SK-N-SH (cell line): ENCODE results near the gene KIF12. TPM values are rescaled to one million over a fixed set of nuclear protein-coding genes. Genes with fewer than 3 reads are reported as not detected.

Experiments used
- CTCF ChIA-PET: fragments of 300-600, 350-600 bp; formaldehyde crosslinking; extraction: SDS; loops from one replicate; lab custom pipeline; 2021; lab: Yijun Ruan, JAX
- POLR2A ChIA-PET: fragments of 350-600 bp; sonication (Branson Sonifier 250); formaldehyde crosslinking; extraction: SDS; loops from one replicate; lab custom pipeline; 2020; ENCODE audit warnings: antibody characterized with exemption, inconsistent platforms; lab: Yijun Ruan, JAX
- DNase-seq: peaks from one replicate; pipeline ENCODE4 v3.0.0; 2012
- H2AFZ ChIP-seq: fragments of 200-600 bp; sonication (generic); 2 replicates; pipeline ENCODE4 v1.8.1; 2016; ENCODE audit warnings: antibody characterized with exemption, mild to moderate bottlenecking, low read depth
- H3F3A ChIP-seq: fragments of 200-600 bp; sonication (generic); replicated peaks from 2 replicates; pipeline ENCODE3; 2016; ENCODE audit warnings: antibody characterized with exemption, mild to moderate bottlenecking; ENCODE audit not compliant: insufficient read depth
- H3K27ac ChIP-seq, 2 experiments: fragments of 200-500 bp in 1 of 2; fragments of 200-600 bp in 1 of 2; sonication (Bioruptor generic) in 1 of 2; sonication (generic), shearing (Covaris generic) in 1 of 2; 2 replicates each; pipeline versions ENCODE4 v1.5.1 to v1.6.1; 2014 to 2016; ENCODE audit warnings: low read depth in 2 of 2, inconsistent platforms in 1 of 2, low read length in 1 of 2, mild to moderate bottlenecking in 1 of 2, mixed read lengths in 1 of 2
- H3K27me3 ChIP-seq: fragments of 200-600 bp; sonication (generic), shearing (Covaris generic); 2 replicates; pipeline ENCODE4 v1.6.1; 2016; ENCODE audit warnings: mixed run types; ENCODE audit not compliant: insufficient read depth
- H3K36me3 ChIP-seq, 2 experiments: fragments of 200-500 bp in 1 of 2; fragments of 200-600 bp in 1 of 2; sonication (Bioruptor generic) in 1 of 2; sonication (generic) in 1 of 2; replicated peaks in 1 of 2; 2 replicates each; pipeline versions ENCODE3 to v1.5.1; 2014 to 2016; ENCODE audit warnings: low read length in 1 of 2, mild to moderate bottlenecking in 1 of 2; ENCODE audit not compliant: insufficient read depth in 2 of 2, control insufficient read depth in 1 of 2
- H3K4me1 ChIP-seq, 2 experiments: fragments of 200-500 bp in 1 of 2; fragments of 200-600 bp in 1 of 2; sonication (Bioruptor generic) in 1 of 2; sonication (generic), shearing (Covaris generic) in 1 of 2; 2 replicates each; pipeline versions ENCODE4 v1.5.1 to v1.6.1; 2014 to 2016; ENCODE audit warnings: low read depth in 1 of 2, low read length in 1 of 2, mixed run types in 1 of 2; ENCODE audit not compliant: insufficient read depth in 2 of 2, control insufficient read depth in 1 of 2
- H3K4me2 ChIP-seq: fragments of 200-600 bp; sonication (generic), shearing (Covaris generic); 2 replicates; pipeline ENCODE4 v1.6.1; 2017; ENCODE audit warnings: mixed run types
- H3K4me3 ChIP-seq, 2 experiments: fragments of 200-500 bp in 1 of 2; fragments of 200-600 bp in 1 of 2; sonication (Bioruptor generic) in 1 of 2; sonication (generic), shearing (Covaris generic) in 1 of 2; 2 replicates each; pipeline versions ENCODE4 v1.5.1 to v1.8.1; 2014 to 2016; ENCODE audit warnings: low read depth in 2 of 2, inconsistent platforms in 1 of 2, low read length in 1 of 2, mild to moderate bottlenecking in 1 of 2, mixed read lengths in 1 of 2, moderate library complexity in 1 of 2
- H3K79me2 ChIP-seq: fragments of 200-600 bp; sonication (generic); 2 replicates; pipeline ENCODE4 v1.8.1; 2017; ENCODE audit warnings: mild to moderate bottlenecking; ENCODE audit not compliant: insufficient read depth
- H3K9ac ChIP-seq: fragments of 200-600 bp; sonication (generic); 2 replicates; pipeline ENCODE4 v1.6.1; 2017; ENCODE audit warnings: mixed run types
- H3K9me2 ChIP-seq: fragments of 200-600 bp; sonication (generic); 2 replicates; pipeline ENCODE4 v1.6.1; 2017; ENCODE audit warnings: mixed run types
- H3K9me3 ChIP-seq: fragments of 200-600 bp; sonication (generic); 2 replicates; pipeline ENCODE4 v1.6.1; 2017; ENCODE audit warnings: mixed run types, mild to moderate bottlenecking, moderate library complexity
- H4K20me1 ChIP-seq: fragments of 200-600 bp; sonication (generic); 2 replicates; pipeline ENCODE4 v1.6.1; 2017; ENCODE audit warnings: mild to moderate bottlenecking, mixed run types; ENCODE audit not compliant: insufficient read depth
- CHD2 ChIP-seq: fragments of 150-350 bp; IDR thresholded peaks from 2 replicates; pipeline ENCODE4 v1.6.1; 2018; ENCODE audit warnings: low read length; ENCODE audit not compliant: partially characterized antibody
- EP300 ChIP-seq, 2 experiments: IDR thresholded peaks; 2 replicates each; pipeline versions ENCODE4 v1.4.0 to v1.6.1; 2012; ENCODE audit warnings: borderline replicate concordance in 1 of 2, low read depth in 1 of 2, low read length in 1 of 2
- EZH2phosphoT487 ChIP-seq: fragments of 200-600 bp; sonication (generic); IDR thresholded peaks from 2 replicates; pipeline ENCODE4 v1.6.1; 2017; ENCODE audit warnings: low read depth, mixed run types, mild to moderate bottlenecking, antibody characterized with exemption, moderate library complexity, borderline replicate concordance
- GATA2 ChIP-seq: sonication (generic); formaldehyde crosslinking; IDR thresholded peaks from 2 replicates; pipeline ENCODE4 v1.5.0; 2020; ENCODE audit warnings: mild to moderate bottlenecking, missing genetic modification reagents
- JUND ChIP-seq: IDR thresholded peaks from 2 replicates; pipeline ENCODE4 v1.4.0; 2012
- NFIC ChIP-seq: IDR thresholded peaks from 2 replicates; pipeline ENCODE4 v1.4.0; 2012; ENCODE audit warnings: borderline replicate concordance
- POLR2AphosphoS5 ChIP-seq: IDR thresholded peaks from 2 replicates; pipeline ENCODE4 v1.6.1; 2012; ENCODE audit warnings: low read depth, low read length
- RAD21 ChIP-seq: IDR thresholded peaks from 2 replicates; pipeline ENCODE4 v1.6.1; 2012; ENCODE audit warnings: mild to moderate bottlenecking, low read length
- RCOR1 ChIP-seq: fragments of 150-350 bp; IDR thresholded peaks from 2 replicates; pipeline ENCODE4 v1.6.1; 2017; ENCODE audit warnings: antibody characterized with exemption, low read length
- RFX5 ChIP-seq: IDR thresholded peaks from 2 replicates; pipeline ENCODE4 v1.6.1; 2012; ENCODE audit warnings: mild to moderate bottlenecking, improper control_type of control experiment, low read length
- RXRA ChIP-seq: IDR thresholded peaks from 2 replicates; pipeline ENCODE4 v1.4.0; 2012; ENCODE audit warnings: low read depth, mild to moderate bottlenecking, borderline replicate concordance
- SIN3A ChIP-seq: IDR thresholded peaks from 2 replicates; pipeline ENCODE4 v1.6.1; 2012; ENCODE audit warnings: low read depth, mild to moderate bottlenecking, low read length, moderate library complexity, borderline replicate concordance
- SMC3 ChIP-seq: IDR thresholded peaks from 2 replicates; pipeline ENCODE4 v1.6.1; 2012; ENCODE audit warnings: low read depth, low read length, improper control_type of control experiment
- TAF1 ChIP-seq: IDR thresholded peaks from 2 replicates; pipeline ENCODE4 v1.6.1; 2012; ENCODE audit warnings: low read depth, mild to moderate bottlenecking, low read length, moderate library complexity, borderline replicate concordance
- TCF12 ChIP-seq: IDR thresholded peaks from 2 replicates; pipeline ENCODE4 v1.4.0; 2012
- TEAD4 ChIP-seq: IDR thresholded peaks from 2 replicates; pipeline ENCODE4 v1.4.0; 2012; ENCODE audit warnings: mild to moderate bottlenecking, borderline replicate concordance; ENCODE audit not compliant: insufficient read depth
- WGBS: methylation state at CpG from one replicate; pipeline ENCODE4 v1.1.6; 2017; ENCODE audit warnings: low lambda C conversion rate; 5-methylcytosine and 5-hydroxymethylcytosine counted together
- polyA plus RNA-seq, 3 experiments: library from polyadenylated mRNA; depleted of rRNA; stranded (reverse); fragments of >200 nt; gene quantifications; 2 replicates each; pipeline ENCODE4 v1.2.3, GENCODE V29; 2012
- TF ChIP-seq, protein P1 (sequence below): IDR thresholded peaks from 2 replicates; pipeline ENCODE4 v1.4.0; 2012; ENCODE audit warnings: low read depth
- TF ChIP-seq, protein P2 (sequence below): fragments of 200-600 bp; sonication (generic); IDR thresholded peaks from 2 replicates; pipeline ENCODE4 v1.6.1; 2017; ENCODE audit warnings: antibody characterized with exemption, mild to moderate bottlenecking, moderate library complexity
- TF ChIP-seq, protein P3 (sequence below): fragments of 150-350 bp; IDR thresholded peaks from 2 replicates; pipeline ENCODE4 v1.6.1; 2016; ENCODE audit warnings: mild to moderate bottlenecking, low read depth, low read length

Gene KIF12
- polyA plus RNA-seq, 1 of the 3 experiments (the other 2 are of a cell fraction), result 0.35 TPM

DNA sequence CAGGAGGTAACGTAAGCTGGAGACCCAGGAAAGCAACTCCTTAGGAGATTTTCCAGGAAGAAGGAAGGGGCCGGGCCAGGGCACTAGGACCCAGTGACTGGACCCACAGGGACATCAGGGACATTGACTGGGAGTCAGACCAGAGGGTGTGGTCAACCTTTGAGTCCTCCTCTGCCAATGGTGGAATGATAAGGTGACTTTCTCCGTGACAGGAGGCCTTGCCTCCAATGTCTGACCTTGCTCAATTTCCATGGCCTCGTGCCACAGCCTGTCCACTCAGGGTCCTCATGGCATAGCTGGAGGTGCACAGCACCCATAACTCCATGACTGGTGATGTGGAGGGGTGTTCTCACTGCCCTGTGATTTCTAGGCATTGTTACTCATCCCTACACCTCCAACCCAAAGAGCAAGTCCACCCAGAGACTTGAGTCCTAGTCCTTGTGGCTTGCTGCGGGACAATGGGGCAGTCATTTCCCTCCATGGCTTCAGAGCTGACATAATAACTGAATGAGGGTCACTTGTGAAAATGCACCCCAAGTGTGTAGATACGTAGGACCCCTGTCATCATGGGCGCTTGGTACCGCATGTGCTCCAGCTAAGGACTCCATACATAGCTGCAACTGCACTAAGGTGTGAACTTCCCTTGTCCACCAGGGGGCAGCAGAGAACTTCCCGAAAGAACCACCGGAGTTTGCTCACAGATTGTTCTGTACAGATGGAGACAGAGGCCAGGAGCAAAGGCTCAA is 16.9 kb downstream of the KIF12 start:
- H3K4me1 ChIP-seq, result no peaks in the 10 kb centered on the region; a peak in 1 of 4 replicates
- POLR2A ChIA-PET, result no interaction called here
- 31% methylated on average over 8 of the region's 10 CpGs for WGBS
- TF ChIP-seq, protein P1, sequence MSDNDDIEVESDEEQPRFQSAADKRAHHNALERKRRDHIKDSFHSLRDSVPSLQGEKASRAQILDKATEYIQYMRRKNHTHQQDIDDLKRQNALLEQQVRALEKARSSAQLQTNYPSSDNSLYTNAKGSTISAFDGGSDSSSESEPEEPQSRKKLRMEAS, result peak; percentile 54; the same call in 1 of the 2 replicates
- TF ChIP-seq EZH2phosphoT487 (no peak), EP300 (IDR thresholded peaks at IDR 0.05; ENCODE audit: borderline replicate concordance in 1 of 2, low read depth in 1 of 2, low read length in 1 of 2) (no peak), RCOR1 (0 out of 2 replicates have a peak, but pooled peaks have one; percentile 33), SIN3A (0 out of 2 replicates have a peak, but pooled peaks have one; percentile 29), RAD21 (peak; percentile 92), CHD2 (no peak), SMC3 (peak; percentile 94), RXRA (no peak)
- TF ChIP-seq, protein P2, sequence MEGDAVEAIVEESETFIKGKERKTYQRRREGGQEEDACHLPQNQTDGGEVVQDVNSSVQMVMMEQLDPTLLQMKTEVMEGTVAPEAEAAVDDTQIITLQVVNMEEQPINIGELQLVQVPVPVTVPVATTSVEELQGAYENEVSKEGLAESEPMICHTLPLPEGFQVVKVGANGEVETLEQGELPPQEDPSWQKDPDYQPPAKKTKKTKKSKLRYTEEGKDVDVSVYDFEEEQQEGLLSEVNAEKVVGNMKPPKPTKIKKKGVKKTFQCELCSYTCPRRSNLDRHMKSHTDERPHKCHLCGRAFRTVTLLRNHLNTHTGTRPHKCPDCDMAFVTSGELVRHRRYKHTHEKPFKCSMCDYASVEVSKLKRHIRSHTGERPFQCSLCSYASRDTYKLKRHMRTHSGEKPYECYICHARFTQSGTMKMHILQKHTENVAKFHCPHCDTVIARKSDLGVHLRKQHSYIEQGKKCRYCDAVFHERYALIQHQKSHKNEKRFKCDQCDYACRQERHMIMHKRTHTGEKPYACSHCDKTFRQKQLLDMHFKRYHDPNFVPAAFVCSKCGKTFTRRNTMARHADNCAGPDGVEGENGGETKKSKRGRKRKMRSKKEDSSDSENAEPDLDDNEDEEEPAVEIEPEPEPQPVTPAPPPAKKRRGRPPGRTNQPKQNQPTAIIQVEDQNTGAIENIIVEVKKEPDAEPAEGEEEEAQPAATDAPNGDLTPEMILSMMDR, result peak; percentile 89
- TF ChIP-seq, all 33 proteins: peak for 6
- Histone ChIP-seq H3K27me3 (no peaks in the 10 kb centered on the region; the same call in 1 of the 2 replicates), H3K79me2 (no peaks in the 10 kb centered on the region), H3K27ac (no peak overlapping the region), H3K9me3 (no peaks in the 10 kb centered on the region), H2AFZ (no peak overlapping the region), H3K4me3 (no peak overlapping the region; a peak in 1 of 4 replicates), H3K9ac (no peak overlapping the region), H3K9me2 (no peaks in the 10 kb centered on the region), H3K36me3 (no peaks in the 10 kb centered on the region), H3K4me2 (no peak overlapping the region), H4K20me1 (no peaks in the 10 kb centered on the region), H3F3A (no peaks in the 10 kb centered on the region)
- peak; percentile 86 for DNase-seq
- CTCF ChIA-PET, result interaction anchor here (0.5 to 5.7 kb wide), 79 partner anchors 9 to 404 kb away, joined by 3 to 133 read pairs (median 4); partner anchors contain the start of genes COL27A1 and KIF12

DNA sequence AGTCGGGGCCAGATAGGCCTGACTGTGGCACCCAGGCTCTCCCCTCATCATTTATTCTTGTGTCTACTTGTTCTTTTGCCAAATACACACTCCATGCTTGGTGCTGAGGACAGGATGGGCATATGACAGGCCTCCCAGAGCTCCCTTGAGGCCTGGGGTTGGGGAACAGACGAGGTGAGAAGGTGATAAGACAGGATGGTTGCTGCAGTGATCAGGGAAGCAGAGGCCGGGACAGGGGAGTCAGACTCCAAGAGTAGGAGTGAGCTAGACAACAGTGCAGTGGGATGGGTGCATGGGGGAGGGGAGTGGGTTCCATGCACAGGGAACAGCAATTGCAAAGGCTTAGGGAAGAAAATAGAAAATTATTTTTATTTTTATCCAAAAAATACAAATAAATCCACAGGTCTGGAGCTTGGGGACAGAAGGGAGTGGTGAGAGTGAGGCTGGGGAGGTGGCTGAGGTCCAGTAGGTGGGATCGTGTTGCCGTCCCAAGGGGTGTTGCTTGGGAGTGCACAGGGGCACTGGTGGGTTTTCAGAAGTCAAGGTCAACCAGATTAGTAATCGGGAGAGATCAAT is 17.6 kb downstream of the KIF12 start:
- ChIA-PET POLR2A (no interaction called here), CTCF (interaction anchor here (1.1 to 5.7 kb wide), 16 partner anchors 16 to 344 kb away, joined by 4 to 133 read pairs (median 12); partner anchors contain the start of genes COL27A1 and KIF12)
- Histone ChIP-seq H3K4me2 (no peak overlapping the region), H3K36me3 (no peaks in the 10 kb centered on the region), H3K4me1 (no peaks in the 10 kb centered on the region; a peak in 1 of 4 replicates), H3K27me3 (peaks cover under 1% of the 10 kb centered on the region; the same call in 1 of the 2 replicates), H3K4me3 (no peak overlapping the region), H4K20me1 (no peaks in the 10 kb centered on the region), H2AFZ (no peak overlapping the region), H3K79me2 (no peaks in the 10 kb centered on the region), H3F3A (no peaks in the 10 kb centered on the region), H3K9me3 (no peaks in the 10 kb centered on the region), H3K27ac (no peak overlapping the region), H3K9me2 (no peaks in the 10 kb centered on the region), H3K9ac (no peak overlapping the region)
- 52% methylated on average over 5 of the region's 6 CpGs for WGBS
- no peak for DNase-seq
- no peak for TF ChIP-seq JUND
- TF ChIP-seq, protein P2, result no peak
- no peak for TF ChIP-seq RCOR1
- no peak for TF ChIP-seq RXRA
- no peak for TF ChIP-seq SMC3
- no peak for TF ChIP-seq GATA2 (CRISPR knock-in tag)
- no peak for TF ChIP-seq TCF12
- TF ChIP-seq NFIC, result no peak
- TF ChIP-seq TAF1, result no peak
- TF ChIP-seq, protein P3, sequence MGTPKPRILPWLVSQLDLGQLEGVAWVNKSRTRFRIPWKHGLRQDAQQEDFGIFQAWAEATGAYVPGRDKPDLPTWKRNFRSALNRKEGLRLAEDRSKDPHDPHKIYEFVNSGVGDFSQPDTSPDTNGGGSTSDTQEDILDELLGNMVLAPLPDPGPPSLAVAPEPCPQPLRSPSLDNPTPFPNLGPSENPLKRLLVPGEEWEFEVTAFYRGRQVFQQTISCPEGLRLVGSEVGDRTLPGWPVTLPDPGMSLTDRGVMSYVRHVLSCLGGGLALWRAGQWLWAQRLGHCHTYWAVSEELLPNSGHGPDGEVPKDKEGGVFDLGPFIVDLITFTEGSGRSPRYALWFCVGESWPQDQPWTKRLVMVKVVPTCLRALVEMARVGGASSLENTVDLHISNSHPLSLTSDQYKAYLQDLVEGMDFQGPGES, result no peak
- no peak for TF ChIP-seq RFX5
- TF ChIP-seq POLR2AphosphoS5, result no peak
- no peak for TF ChIP-seq TEAD4
